Measurements from ENCODE around the gene MTPN.

Gene MTPN

GRCh38 chr7:135879233-135879632, 97.9 kb downstream of the MTPN start:
- DNase-seq = no peak

GRCh38 chr7:135878284-135878683, 98.9 kb downstream of the MTPN start:
- DNase-seq = no peak

GRCh38 chr7:135877805-135878204, 99.4 kb downstream of the MTPN start:
- no peak for DNase-seq
